IMR-90 (cell line): ENCODE measurements around the gene GPR137. TPM values are rescaled to one million over a fixed set of nuclear protein-coding genes. Genes with fewer than 3 reads are reported as not detected.

Experiments
- ATAC-seq: fragments of 200-7000 bp; cut with Tn5 transposase; 2 replicates; pipeline ENCODE4 v1.9.1; 2020; ENCODE audit warnings: low read depth, mild to moderate bottlenecking, moderate library complexity
- BruUV-seq: library from RNA; stranded (reverse); fragments of 400-500 nt; replicated peaks from 2 replicates; lab custom pipeline; 2021; lab: Mats Ljungman, UMichigan
- CTCF ChIA-PET: fragments of 300-600 bp; formaldehyde crosslinking; extraction: SDS; loops from one replicate; lab custom pipeline; 2021; ENCODE audit warnings: antibody characterized with exemption; lab: Yijun Ruan, JAX
- POLR2A ChIA-PET: fragments of 300-600 bp; sonication (Branson Sonifier 250); formaldehyde crosslinking; loops from one replicate; lab custom pipeline; 2022; ENCODE audit warnings: antibody characterized with exemption; ENCODE audit not compliant: unreplicated experiment; lab: Charles Lee
- DNase-seq: peaks from one replicate; pipeline ENCODE4 v3.0.0; 2013
- H2AFZ ChIP-seq: replicated peaks from 2 replicates; pipeline ENCODE3; 2013; ENCODE audit warnings: low read length, mild to moderate bottlenecking; ENCODE audit not compliant: poor library complexity
- H2AK5ac ChIP-seq: 2 replicates; pipeline ENCODE4 v1.6.1; 2013; ENCODE audit warnings: low read depth, low read length, inconsistent platforms
- H2AK9ac ChIP-seq: replicated peaks from 2 replicates; pipeline ENCODE3; 2013; ENCODE audit warnings: mild to moderate bottlenecking, low read depth, low read length, moderate library complexity; ENCODE audit not compliant: poor library complexity
- H2BK120ac ChIP-seq: 2 replicates; pipeline ENCODE4 v1.6.1; 2013; ENCODE audit warnings: low read depth, low read length, inconsistent platforms
- H2BK15ac ChIP-seq: 3 replicates; pipeline ENCODE4 v1.6.1; 2013; ENCODE audit warnings: low read depth, low read length, inconsistent platforms
- H2BK20ac ChIP-seq: 2 replicates; pipeline ENCODE4 v1.6.1; 2013; ENCODE audit warnings: low read depth, mild to moderate bottlenecking, inconsistent platforms, low read length, moderate library complexity
- H2BK5ac ChIP-seq: 2 replicates; pipeline ENCODE4 v1.6.1; 2013; ENCODE audit warnings: mild to moderate bottlenecking, low read depth, low read length, inconsistent platforms; ENCODE audit not compliant: poor library complexity, severe bottlenecking
- H3K14ac ChIP-seq: replicated peaks from 2 replicates; pipeline ENCODE4 v1.6.1; 2013; ENCODE audit warnings: low read depth, low read length, inconsistent platforms
- H3K18ac ChIP-seq: 2 replicates; pipeline ENCODE4 v1.6.1; 2013; ENCODE audit warnings: low read depth, low read length, control low read depth
- H3K23ac ChIP-seq: 2 replicates; pipeline ENCODE4 v1.6.1; 2013; ENCODE audit warnings: low read depth, low read length, inconsistent platforms
- H3K27ac ChIP-seq: 2 replicates; pipeline ENCODE4 v1.5.1; 2013; ENCODE audit warnings: mild to moderate bottlenecking, control low read depth, low read length; ENCODE audit not compliant: insufficient read depth
- H3K27me3 ChIP-seq: 2 replicates; pipeline ENCODE4 v1.6.1; 2013; ENCODE audit warnings: low read length; ENCODE audit not compliant: control insufficient read depth, insufficient read depth
- H3K36me3 ChIP-seq: 2 replicates; pipeline ENCODE4 v1.6.1; 2013; ENCODE audit warnings: low read length, mixed read lengths; ENCODE audit not compliant: control insufficient read depth, insufficient read depth
- H3K4ac ChIP-seq: 2 replicates; pipeline ENCODE4 v1.6.1; 2013; ENCODE audit warnings: low read depth, low read length, inconsistent platforms
- H3K4me1 ChIP-seq: 2 replicates; pipeline ENCODE4 v1.6.1; 2013; ENCODE audit warnings: low read length, mixed read lengths; ENCODE audit not compliant: control insufficient read depth, insufficient read depth
- H3K4me2 ChIP-seq: 2 replicates; pipeline ENCODE4 v1.6.1; 2013; ENCODE audit warnings: low read depth, mild to moderate bottlenecking, control low read depth, low read length, moderate library complexity
- H3K4me3 ChIP-seq: 2 replicates; pipeline ENCODE4 v1.5.1; 2013; ENCODE audit warnings: low read depth, mild to moderate bottlenecking, control low read depth, low read length, moderate library complexity; ENCODE audit not compliant: insufficient read depth
- H3K56ac ChIP-seq: 2 replicates; pipeline ENCODE4 v1.6.1; 2013; ENCODE audit warnings: low read length, inconsistent platforms; ENCODE audit not compliant: insufficient read depth; ENCODE audit errors: extremely low read depth
- H3K79me1 ChIP-seq, 2 experiments: 2 replicates each; pipeline ENCODE4 v1.6.1; 2013; ENCODE audit warnings: low read length in 2 of 2, inconsistent platforms in 1 of 2, low read depth in 1 of 2
- H3K9ac ChIP-seq: 2 replicates; pipeline ENCODE4 v1.6.1; 2013; ENCODE audit warnings: low read depth, low read length, control low read depth
- H3K9me1 ChIP-seq: 2 replicates; pipeline ENCODE4 v1.6.1; 2013; ENCODE audit warnings: low read length, inconsistent platforms; ENCODE audit not compliant: insufficient read depth
- H3K9me3 ChIP-seq: 2 replicates; pipeline ENCODE4 v1.6.1; 2013; ENCODE audit warnings: low read length; ENCODE audit not compliant: control insufficient read depth, insufficient read depth
- H4K20me1 ChIP-seq: 2 replicates; pipeline ENCODE4 v1.6.1; 2013; ENCODE audit warnings: low read length, inconsistent platforms; ENCODE audit not compliant: insufficient read depth
- H4K5ac ChIP-seq: 2 replicates; pipeline ENCODE4 v1.6.1; 2013; ENCODE audit warnings: mild to moderate bottlenecking, low read depth, low read length, control low read depth
- H4K8ac ChIP-seq, 2 experiments: 2 replicates each; pipeline ENCODE4 v1.6.1; 2013; ENCODE audit warnings: low read depth in 2 of 2, low read length in 2 of 2, control low read depth in 1 of 2, inconsistent platforms in 1 of 2
- H4K91ac ChIP-seq: 2 replicates; pipeline ENCODE4 v1.6.1; 2013; ENCODE audit warnings: low read depth, low read length, inconsistent platforms; ENCODE audit not compliant: insufficient read depth
- CEBPB ChIP-seq: IDR thresholded peaks from 2 replicates; pipeline ENCODE4 v1.6.1; 2012; ENCODE audit warnings: low read depth, low read length, improper control_type of control experiment
- CHD1 ChIP-seq: IDR thresholded peaks from 2 replicates; pipeline ENCODE4 v1.6.1; 2012; ENCODE audit warnings: low read depth, low read length, improper control_type of control experiment
- FOS ChIP-seq: fragments of 150-350 bp; IDR thresholded peaks from 2 replicates; pipeline ENCODE4 v1.6.1; 2016; ENCODE audit warnings: low read depth, low read length
- MAFK ChIP-seq: IDR thresholded peaks from 2 replicates; pipeline ENCODE4 v1.6.1; 2012; ENCODE audit warnings: low read depth, low read length, improper control_type of control experiment
- MXI1 ChIP-seq: IDR thresholded peaks from 2 replicates; pipeline ENCODE4 v1.6.1; 2012; ENCODE audit warnings: low read depth, mild to moderate bottlenecking, low read length, moderate library complexity, borderline replicate concordance
- NFE2L2 ChIP-seq: fragments of 150-350 bp; IDR thresholded peaks from 2 replicates; pipeline ENCODE4 v1.6.1; 2016; ENCODE audit warnings: low read depth, mild to moderate bottlenecking, low read length
- RAD21 ChIP-seq: IDR thresholded peaks from 2 replicates; pipeline ENCODE4 v1.6.1; 2012; ENCODE audit warnings: low read length, improper control_type of control experiment
- RCOR1 ChIP-seq: IDR thresholded peaks from 2 replicates; pipeline ENCODE4 v1.6.1; 2012; ENCODE audit warnings: mild to moderate bottlenecking, low read length, improper control_type of control experiment; ENCODE audit not compliant: insufficient replicate concordance
- RFX5 ChIP-seq: IDR thresholded peaks from 2 replicates; pipeline ENCODE4 v1.8.0; 2012; ENCODE audit warnings: low read depth, mild to moderate bottlenecking, low read length, moderate library complexity
- SMC3 ChIP-seq: fragments of 150-350 bp; IDR thresholded peaks from 2 replicates; pipeline ENCODE4 v1.6.1; 2016; ENCODE audit warnings: low read depth, mild to moderate bottlenecking, antibody characterized with exemption, low read length, moderate library complexity
- WGBS, 2 experiments: methylation state at CpG; one replicate each; pipeline versions ENCODE4 v1.1.5 to v1.1.7; 2013; ENCODE audit warnings: missing lambda C conversion rate in 2 of 2; ENCODE audit not compliant: insufficient read length in 1 of 2; ENCODE audit errors: extremely low coverage in 2 of 2; 5-methylcytosine and 5-hydroxymethylcytosine counted together
- dilution Hi-C: fragments of 300-500 bp; cut with HindIII; formaldehyde crosslinking; loops from one replicate; pipeline ENCODE4 v1.14.3; 2018; ENCODE audit warnings: low sequenced_read_pairs; ENCODE audit not compliant: unreplicated experiment
- in situ Hi-C: fragments of 300-500 bp; cut with MboI; formaldehyde crosslinking; loops from 3 replicates; pipeline ENCODE4 v1.14.3; 2019; ENCODE audit warnings: low sequenced_read_pairs, inconsistent platforms, mixed read lengths
- intact Hi-C: fragments of 100-400 bp; cut with micrococcal nuclease; formaldehyde crosslinking; loops from 2 replicates; pipeline ENCODE4 v1.10.0; 2022
- polyA plus RNA-seq, 3 experiments: library from polyadenylated mRNA; depleted of rRNA; stranded (reverse); fragments of >200 nt; gene quantifications; 2 replicates each; pipeline ENCODE4 v1.2.3, GENCODE V29; 2012; ENCODE audit warnings: low replicate concordance in 1 of 3
- total RNA-seq: library from RNA; depleted of rRNA; stranded (reverse); fragments of >200 nt; gene quantifications from 2 replicates; pipeline ENCODE4 v1.2.3, GENCODE V29; 2012
- TF ChIP-seq, protein P1 (sequence below): conservative IDR thresholded peaks from 2 replicates; pipeline ENCODE4 v1.5.1; 2012; ENCODE audit warnings: mild to moderate bottlenecking, low read depth, low read length, improper control_type of control experiment
- TF ChIP-seq, protein P2 (sequence below): fragments of 150-350 bp; IDR thresholded peaks from 2 replicates; pipeline ENCODE4 v1.6.1; 2017; ENCODE audit warnings: mild to moderate bottlenecking, antibody characterized with exemption, low read length, low read depth

The GPR137 gene
- total and polyA plus RNA-seq, 2 of the 4 experiments (the other 2 are of a cell fraction) = 3.6 to 26.0 TPM

DNA sequence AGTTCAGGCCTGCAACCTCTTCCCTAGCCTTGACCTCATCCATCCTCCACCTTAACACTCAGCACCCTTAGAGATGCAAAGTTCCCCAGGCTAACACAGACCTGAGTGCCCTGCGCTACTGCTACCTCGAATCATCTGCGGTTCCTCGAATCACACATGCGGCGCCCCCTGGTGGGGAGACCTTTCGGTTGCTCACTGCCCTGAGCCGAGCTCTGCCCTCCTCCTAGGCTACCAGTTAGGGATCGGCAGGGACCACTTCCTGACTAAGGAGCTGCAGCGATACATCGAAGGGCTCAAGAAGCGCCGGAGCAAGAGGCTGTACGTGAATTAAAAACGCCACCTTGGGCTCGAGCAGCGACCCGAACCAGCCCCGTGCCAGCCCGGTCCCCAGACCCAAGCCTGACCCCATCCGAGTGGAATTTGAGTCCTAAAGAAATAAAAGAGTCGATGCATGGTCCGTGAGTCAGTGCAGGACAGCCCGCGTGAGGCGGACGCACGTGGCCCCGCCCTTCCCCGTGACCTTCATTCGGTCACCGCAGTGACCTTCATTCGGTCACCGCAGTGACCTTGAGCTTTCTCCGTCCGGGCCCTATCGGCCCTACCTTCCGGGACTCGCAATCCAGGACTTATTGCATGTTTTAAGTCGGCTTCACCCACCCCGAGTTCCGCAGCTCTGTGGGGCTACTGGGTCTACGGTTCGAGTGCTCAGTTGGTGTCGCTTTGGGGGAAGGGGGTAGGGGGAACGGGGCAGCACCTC, 18.8 kb downstream of the GPR137 start:
- Histone ChIP-seq H2BK20ac (no peak overlapping the region), H2AFZ (peak overlapping the region; percentile 94), H3K9me1 (no peaks in the 10 kb centered on the region), H3K36me3 (no peaks in the 10 kb centered on the region), H3K4me3 (peak overlapping the region; percentile 53), H4K91ac (peak overlapping the region; percentile 30; the same call in 1 of the 2 replicates), H3K4me2 (peak overlapping the region; percentile 84), H3K27ac (peak overlapping the region; percentile 38), H3K23ac (peak overlapping the region; percentile 60; the same call in 1 of the 2 replicates), H2AK9ac (peak overlapping the region; percentile 92), H3K4me1 (peaks cover 12% of the 10 kb centered on the region), H3K79me1 (peaks cover 14 to 22% of the 10 kb centered on the region in 2 experiments; a peak in 3 of 4 replicates), H4K5ac (no peak overlapping the region), H2BK15ac (no peak overlapping the region), H3K4ac (peak overlapping the region; percentile 56), H3K9me3 (no peaks in the 10 kb centered on the region), H4K20me1 (peaks cover 11% of the 10 kb centered on the region), H3K27me3 (peaks cover 14% of the 10 kb centered on the region), H3K9ac (peak overlapping the region; percentile 24), H3K56ac (peak overlapping the region; percentile 32; the same call in 1 of the 2 replicates), H3K14ac (peak overlapping the region; percentile 38; the same call in 1 of the 2 replicates), H2AK5ac (peak overlapping the region; percentile 67; the same call in 1 of the 2 replicates), H3K18ac (no peak overlapping the region), H2BK120ac (no peak overlapping the region), H4K8ac (peak overlapping the region in 1 of 2 experiments; percentile 60; a peak in 2 of 4 replicates), H2BK5ac (peak overlapping the region; percentile 29)
- CTCF ChIA-PET = interaction anchor here (0.9 to 1.8 kb wide), 8 partner anchors 20 to 100 kb away, joined by 3 to 13 read pairs (median 4); partner anchors contain the start of gene BAD
- in situ Hi-C loops = loop anchor here (5.0 kb wide), 1 partner anchor 102 kb away; no protein-coding TSS in a partner anchor
- DNase-seq = peak; percentile 85
- no TSS peak for BruUV-seq
- ATAC-seq = peak; percentile 33
- POLR2A ChIA-PET = interaction anchor here (1.6 kb wide), 1 partner anchor 13 kb away, joined by 4 read pairs; the partner anchor contains the start of genes PRDX5 and TRMT112
- intact Hi-C loops = loop anchor here (1.0 to 10.0 kb wide), 4 partner anchors 27 to 300 kb away; partner anchors contain the start of gene DNAJC4
- WGBS, 2 experiments = 1% methylated on average over 19 of the region's 46 CpGs; no CpG with 5 or more reads in 1 of the 2 experiments
- dilution Hi-C loops = no loop called here
- TF ChIP-seq MAFK (no peak), NFE2L2 (no peak), FOS (no peak), CEBPB (no peak), SMC3 (peak; percentile 66), MXI1 (peak; percentile 54; the same call in 1 of the 2 replicates), RFX5 (no peak), RCOR1 (no peak), CHD1 (no peak), RAD21 (peak; percentile 61)
- TF ChIP-seq, protein P1, sequence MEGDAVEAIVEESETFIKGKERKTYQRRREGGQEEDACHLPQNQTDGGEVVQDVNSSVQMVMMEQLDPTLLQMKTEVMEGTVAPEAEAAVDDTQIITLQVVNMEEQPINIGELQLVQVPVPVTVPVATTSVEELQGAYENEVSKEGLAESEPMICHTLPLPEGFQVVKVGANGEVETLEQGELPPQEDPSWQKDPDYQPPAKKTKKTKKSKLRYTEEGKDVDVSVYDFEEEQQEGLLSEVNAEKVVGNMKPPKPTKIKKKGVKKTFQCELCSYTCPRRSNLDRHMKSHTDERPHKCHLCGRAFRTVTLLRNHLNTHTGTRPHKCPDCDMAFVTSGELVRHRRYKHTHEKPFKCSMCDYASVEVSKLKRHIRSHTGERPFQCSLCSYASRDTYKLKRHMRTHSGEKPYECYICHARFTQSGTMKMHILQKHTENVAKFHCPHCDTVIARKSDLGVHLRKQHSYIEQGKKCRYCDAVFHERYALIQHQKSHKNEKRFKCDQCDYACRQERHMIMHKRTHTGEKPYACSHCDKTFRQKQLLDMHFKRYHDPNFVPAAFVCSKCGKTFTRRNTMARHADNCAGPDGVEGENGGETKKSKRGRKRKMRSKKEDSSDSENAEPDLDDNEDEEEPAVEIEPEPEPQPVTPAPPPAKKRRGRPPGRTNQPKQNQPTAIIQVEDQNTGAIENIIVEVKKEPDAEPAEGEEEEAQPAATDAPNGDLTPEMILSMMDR = peak; percentile 80
- TF ChIP-seq, protein P2, sequence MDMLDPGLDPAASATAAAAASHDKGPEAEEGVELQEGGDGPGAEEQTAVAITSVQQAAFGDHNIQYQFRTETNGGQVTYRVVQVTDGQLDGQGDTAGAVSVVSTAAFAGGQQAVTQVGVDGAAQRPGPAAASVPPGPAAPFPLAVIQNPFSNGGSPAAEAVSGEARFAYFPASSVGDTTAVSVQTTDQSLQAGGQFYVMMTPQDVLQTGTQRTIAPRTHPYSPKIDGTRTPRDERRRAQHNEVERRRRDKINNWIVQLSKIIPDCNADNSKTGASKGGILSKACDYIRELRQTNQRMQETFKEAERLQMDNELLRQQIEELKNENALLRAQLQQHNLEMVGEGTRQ = peak; percentile 70
